ENCODE measurements around the gene TMEM203. TPM values are rescaled to one million over a fixed set of nuclear protein-coding genes. Genes with fewer than 3 reads are reported as not detected.

The TMEM203 gene
- total and polyA plus RNA-seq, 2 of the 13 experiments (the other 11 are each of a cell fraction or from before 2014, with no cell fraction given): 23.4 to 36.7 TPM

DNA sequence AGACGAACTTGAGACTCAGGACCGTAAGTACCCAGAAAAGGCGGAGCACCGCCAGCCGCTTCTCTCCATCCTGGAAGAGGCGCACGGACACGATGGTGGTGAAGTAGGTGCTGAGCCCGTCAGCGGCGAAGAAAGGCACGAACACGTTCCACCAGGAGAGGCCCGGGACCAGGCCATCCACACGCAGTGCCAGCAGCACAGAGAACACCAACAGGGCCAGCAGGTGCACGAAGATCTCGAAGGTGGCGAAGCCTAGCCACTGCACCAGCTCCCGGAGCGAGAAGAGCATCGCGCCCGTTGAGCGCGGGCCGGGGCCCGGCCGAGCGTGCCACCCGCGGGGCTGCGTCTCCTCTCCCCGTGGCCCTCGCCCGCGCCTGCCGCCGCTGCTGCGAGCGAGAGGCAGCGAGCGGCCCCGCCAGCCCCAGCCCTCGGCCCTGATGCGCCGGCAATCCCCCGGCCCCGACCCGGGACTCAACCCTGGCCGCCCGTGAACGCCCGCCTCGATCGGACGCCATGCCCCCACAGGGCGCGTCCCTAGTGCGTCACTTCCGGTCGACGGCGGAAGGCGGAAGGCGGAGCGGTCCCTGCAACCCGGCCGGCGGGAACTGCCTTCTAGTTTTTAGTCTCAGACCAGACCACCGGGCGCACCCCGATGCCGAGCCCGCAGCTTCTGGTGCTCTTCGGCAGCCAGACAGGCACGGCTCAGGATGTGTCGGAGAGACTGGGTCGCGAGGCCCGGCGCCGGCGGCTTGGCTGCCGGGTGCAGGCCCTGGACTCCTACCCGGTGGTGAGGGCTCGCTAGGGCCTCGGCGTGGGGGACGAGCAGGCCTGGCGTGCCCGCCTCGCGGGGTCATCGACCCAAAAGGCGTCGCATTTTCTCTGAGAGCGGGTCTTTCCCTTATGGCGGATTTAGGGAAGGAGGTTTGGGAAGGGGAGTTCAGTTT, at the start of gene TMEM203, which contains the start of gene NDOR1 (continued):
- TF ChIP-seq GTF3A (CRISPR knock-in tag; conservative IDR thresholded peaks at IDR 0.05) (no peak), YEATS2 (CRISPR knock-in tag; IDR thresholded peaks at IDR 0.05; ENCODE audit: borderline replicate concordance) (peak; percentile 95), IRX3 (CRISPR knock-in tag; IDR thresholded peaks at IDR 0.05; ENCODE audit: borderline replicate concordance, low read depth) (0 out of 2 replicates have a peak, but pooled peaks have one; percentile 31), ARNTL (CRISPR knock-in tag; IDR thresholded peaks at IDR 0.05) (no peak), CAMTA2 (CRISPR knock-in tag; IDR thresholded peaks at IDR 0.05; ENCODE audit: borderline replicate concordance) (no peak; the same call in 1 of the 2 replicates), ZFP41 (CRISPR knock-in tag; IDR thresholded peaks at IDR 0.05; ENCODE audit: borderline replicate concordance) (no peak), ZNF788 (CRISPR knock-in tag; IDR thresholded peaks at IDR 0.05; ENCODE audit: borderline replicate concordance) (peak; percentile 47; the same call in 1 of the 2 replicates), ZNF432 (CRISPR knock-in tag; IDR thresholded peaks at IDR 0.05; ENCODE audit: borderline replicate concordance) (no peak), HNRNPLL (IDR thresholded peaks at IDR 0.05; ENCODE audit: low read depth, low read length, poor library complexity, severe bottlenecking) (peak; percentile 62), ZNF7 (CRISPR knock-in tag; IDR thresholded peaks at IDR 0.05) (no peak), MXD4 (CRISPR knock-in tag; IDR thresholded peaks at IDR 0.05) (peak; percentile 87), ZSCAN29 (CRISPR knock-in tag; conservative IDR thresholded peaks at IDR 0.05) (no peak), ADNP (CRISPR knock-in tag; IDR thresholded peaks at IDR 0.05) (no peak), ZMYM3 (CRISPR knock-in tag; IDR thresholded peaks at IDR 0.05) (no peak), ZNF441 (CRISPR knock-in tag; IDR thresholded peaks at IDR 0.05; ENCODE audit: borderline replicate concordance) (0 out of 2 replicates have a peak, but pooled peaks have one; percentile 33), U2AF1 (optimal IDR thresholded peaks at IDR 0.05; ENCODE audit: low read depth, low read length) (no peak), ZNF446 (CRISPR knock-in tag; IDR thresholded peaks at IDR 0.05) (peak; percentile 45; the same call in 1 of the 2 replicates)
- TF ChIP-seq, protein P1, sequence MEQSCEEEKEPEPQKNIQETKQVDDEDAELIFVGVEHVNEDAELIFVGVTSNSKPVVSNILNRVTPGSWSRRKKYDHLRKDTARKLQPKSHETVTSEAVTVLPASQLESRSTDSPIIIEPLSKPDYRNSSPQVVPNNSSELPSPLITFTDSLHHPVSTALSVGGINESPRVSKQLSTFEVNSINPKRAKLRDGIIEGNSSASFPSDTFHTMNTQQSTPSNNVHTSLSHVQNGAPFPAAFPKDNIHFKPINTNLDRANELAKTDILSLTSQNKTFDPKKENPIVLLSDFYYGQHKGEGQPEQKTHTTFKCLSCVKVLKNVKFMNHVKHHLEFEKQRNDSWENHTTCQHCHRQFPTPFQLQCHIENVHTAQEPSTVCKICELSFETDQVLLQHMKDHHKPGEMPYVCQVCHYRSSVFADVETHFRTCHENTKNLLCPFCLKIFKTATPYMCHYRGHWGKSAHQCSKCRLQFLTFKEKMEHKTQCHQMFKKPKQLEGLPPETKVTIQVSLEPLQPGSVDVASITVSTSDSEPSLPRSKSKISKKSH (CRISPR knock-in tag; IDR thresholded peaks at IDR 0.05; ENCODE audit: borderline replicate concordance): no peak
- TF ChIP-seq, protein P2, sequence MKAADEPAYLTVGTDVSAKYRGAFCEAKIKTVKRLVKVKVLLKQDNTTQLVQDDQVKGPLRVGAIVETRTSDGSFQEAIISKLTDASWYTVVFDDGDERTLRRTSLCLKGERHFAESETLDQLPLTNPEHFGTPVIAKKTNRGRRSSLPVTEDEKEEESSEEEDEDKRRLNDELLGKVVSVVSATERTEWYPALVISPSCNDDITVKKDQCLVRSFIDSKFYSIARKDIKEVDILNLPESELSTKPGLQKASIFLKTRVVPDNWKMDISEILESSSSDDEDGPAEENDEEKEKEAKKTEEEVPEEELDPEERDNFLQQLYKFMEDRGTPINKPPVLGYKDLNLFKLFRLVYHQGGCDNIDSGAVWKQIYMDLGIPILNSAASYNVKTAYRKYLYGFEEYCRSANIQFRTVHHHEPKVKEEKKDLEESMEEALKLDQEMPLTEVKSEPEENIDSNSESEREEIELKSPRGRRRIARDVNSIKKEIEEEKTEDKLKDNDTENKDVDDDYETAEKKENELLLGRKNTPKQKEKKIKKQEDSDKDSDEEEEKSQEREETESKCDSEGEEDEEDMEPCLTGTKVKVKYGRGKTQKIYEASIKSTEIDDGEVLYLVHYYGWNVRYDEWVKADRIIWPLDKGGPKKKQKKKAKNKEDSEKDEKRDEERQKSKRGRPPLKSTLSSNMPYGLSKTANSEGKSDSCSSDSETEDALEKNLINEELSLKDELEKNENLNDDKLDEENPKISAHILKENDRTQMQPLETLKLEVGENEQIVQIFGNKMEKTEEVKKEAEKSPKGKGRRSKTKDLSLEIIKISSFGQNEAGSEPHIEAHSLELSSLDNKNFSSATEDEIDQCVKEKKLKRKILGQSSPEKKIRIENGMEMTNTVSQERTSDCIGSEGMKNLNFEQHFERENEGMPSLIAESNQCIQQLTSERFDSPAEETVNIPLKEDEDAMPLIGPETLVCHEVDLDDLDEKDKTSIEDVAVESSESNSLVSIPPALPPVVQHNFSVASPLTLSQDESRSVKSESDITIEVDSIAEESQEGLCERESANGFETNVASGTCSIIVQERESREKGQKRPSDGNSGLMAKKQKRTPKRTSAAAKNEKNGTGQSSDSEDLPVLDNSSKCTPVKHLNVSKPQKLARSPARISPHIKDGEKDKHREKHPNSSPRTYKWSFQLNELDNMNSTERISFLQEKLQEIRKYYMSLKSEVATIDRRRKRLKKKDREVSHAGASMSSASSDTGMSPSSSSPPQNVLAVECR (CRISPR knock-in tag; IDR thresholded peaks at IDR 0.05; ENCODE audit: borderline replicate concordance): peak; percentile 99
- TF ChIP-seq, protein P3, sequence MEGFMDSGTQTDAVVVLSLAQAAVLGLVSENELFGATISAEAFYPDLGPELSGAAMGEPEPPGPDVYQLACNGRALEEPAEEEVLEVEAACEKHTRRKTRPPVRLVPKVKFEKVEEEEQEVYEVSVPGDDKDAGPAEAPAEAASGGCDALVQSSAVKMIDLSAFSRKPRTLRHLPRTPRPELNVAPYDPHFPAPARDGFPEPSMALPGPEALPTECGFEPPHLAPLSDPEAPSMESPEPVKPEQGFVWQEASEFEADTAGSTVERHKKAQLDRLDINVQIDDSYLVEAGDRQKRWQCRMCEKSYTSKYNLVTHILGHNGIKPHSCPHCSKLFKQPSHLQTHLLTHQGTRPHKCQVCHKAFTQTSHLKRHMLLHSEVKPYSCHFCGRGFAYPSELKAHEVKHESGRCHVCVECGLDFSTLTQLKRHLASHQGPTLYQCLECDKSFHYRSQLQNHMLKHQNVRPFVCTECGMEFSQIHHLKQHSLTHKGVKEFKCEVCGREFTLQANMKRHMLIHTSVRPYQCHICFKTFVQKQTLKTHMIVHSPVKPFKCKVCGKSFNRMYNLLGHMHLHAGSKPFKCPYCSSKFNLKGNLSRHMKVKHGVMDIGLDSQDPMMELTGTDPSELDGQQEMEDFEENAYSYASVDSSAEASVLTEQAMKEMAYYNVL (CRISPR knock-in tag; IDR thresholded peaks at IDR 0.05; ENCODE audit: borderline replicate concordance): peak; percentile 59
